Measurements from ENCODE around the gene ARHGEF16.
A peak's percentile ranks its signal among the peaks of the same experiment; 100 is the strongest.

The ARHGEF16 gene

DNA sequence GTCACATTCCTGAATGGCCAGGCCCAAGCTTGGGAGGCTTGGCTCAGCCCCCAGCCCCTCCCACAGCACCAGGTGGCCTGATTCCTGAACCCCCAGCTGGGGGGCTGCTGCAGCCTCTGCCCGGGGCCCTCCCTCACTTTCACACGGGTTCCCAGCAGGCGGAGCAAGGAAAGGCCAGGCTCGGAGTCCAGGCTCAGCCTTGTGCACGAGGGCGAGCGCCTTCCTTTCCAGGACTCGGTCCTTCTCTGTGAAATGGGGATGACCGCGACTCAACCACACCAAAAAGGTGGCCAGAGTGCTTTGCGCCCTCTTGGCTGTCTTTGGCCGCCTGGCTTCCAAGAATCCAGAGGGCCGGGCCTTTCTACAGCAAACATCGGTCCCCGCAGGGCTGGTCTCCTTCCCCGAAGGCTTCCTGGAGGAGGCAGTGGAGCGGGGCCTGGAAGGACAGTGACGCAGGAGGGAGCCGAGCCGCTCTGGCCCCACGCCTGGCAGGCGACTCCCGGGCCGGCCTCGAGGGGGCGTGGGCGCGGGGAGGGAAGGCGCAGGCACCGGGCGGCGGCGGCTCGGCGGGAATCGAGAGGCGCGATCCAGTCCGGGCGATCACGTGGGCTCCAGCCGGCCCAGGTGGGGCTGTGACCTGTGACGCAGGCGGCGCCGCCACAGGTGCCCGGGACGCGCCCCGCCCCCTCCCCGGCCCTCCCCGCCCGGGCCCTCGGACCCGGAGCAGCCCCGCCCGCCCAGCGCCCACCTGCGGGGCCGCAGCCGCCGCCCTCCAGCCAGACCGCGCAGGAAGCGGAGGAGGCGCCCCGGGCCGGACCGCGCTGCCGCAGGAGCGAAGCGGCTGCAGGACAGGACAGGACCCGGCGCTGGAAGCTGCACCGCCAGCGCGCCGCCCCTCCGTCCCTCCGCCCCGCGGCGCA lies at the start of gene ARHGEF16 (continued):
- peak; percentile 63; the same call in 1 of the 2 replicates for TF ChIP-seq KLF10 (tag by site-specific recombination; IDR thresholded peaks at IDR 0.05)
- peak; percentile 53 for TF ChIP-seq ZNF629 (tag by site-specific recombination; IDR thresholded peaks at IDR 0.05)
- TF ChIP-seq KLF16 (tag by site-specific recombination; IDR thresholded peaks at IDR 0.05): no peak
- no peak; the same call in 1 of the 2 replicates for TF ChIP-seq ZEB2 (tag by site-specific recombination; IDR thresholded peaks at IDR 0.05)
- TF ChIP-seq KLF8 (tag by site-specific recombination; IDR thresholded peaks at IDR 0.05): peak; percentile 22; the same call in 1 of the 2 replicates
- TF ChIP-seq IKZF3 (tag by site-specific recombination; IDR thresholded peaks at IDR 0.05): 0 out of 2 replicates have a peak, but pooled peaks have one; percentile 55
- TF ChIP-seq ZNF391 (tag by site-specific recombination; IDR thresholded peaks at IDR 0.05; ENCODE audit: borderline replicate concordance, low read depth): 0 out of 2 replicates have a peak, but pooled peaks have one; percentile 24
- TF ChIP-seq ZNF658 (tag by site-specific recombination; IDR thresholded peaks at IDR 0.05): no peak
- TF ChIP-seq ZNF660 (tag by site-specific recombination; IDR thresholded peaks at IDR 0.05): no peak
- TF ChIP-seq ZFHX2 (tag by site-specific recombination; conservative IDR thresholded peaks at IDR 0.05): peak; percentile 67
- peak; percentile 37; the same call in 1 of the 2 replicates for TF ChIP-seq SP7 (tag by site-specific recombination; IDR thresholded peaks at IDR 0.05)

DNA sequence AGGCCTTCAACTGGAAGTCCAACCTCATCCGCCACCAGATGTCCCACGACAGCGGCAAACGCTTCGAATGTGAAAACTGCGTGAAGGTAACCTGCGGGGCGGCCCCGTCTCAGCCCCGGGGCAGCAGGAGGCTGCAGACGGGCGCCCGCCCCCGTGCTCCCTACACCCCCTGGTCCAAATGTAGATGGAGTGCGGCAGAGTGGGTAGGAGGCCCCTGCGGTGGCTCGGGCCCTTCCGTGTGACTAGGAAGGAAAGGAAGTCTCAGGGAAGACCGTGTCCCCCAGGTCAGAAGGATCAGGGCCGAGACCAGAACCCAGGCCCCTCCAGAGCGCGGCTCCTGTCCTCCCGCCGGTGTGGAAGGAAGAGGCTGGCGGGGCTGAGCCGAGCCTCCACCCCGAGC lies 49.7 kb upstream of the ARHGEF16 start:
- Histone ChIP-seq H3K4me1 (ENCODE audit: control insufficient read depth, insufficient read depth, low read length) (peaks cover 36% of the 10 kb centered on the region), H3K27ac (ENCODE audit: extremely low read depth, low read depth, low read length) (peak overlapping the region; percentile 100), H3K4me3 (ENCODE audit: low read depth, low read length) (no peak overlapping the region), H3K36me3 (ENCODE audit: control insufficient read depth in 2 of 2, insufficient read depth in 1 of 2, low read length in 2 of 2) (peaks cover 0 to 37% of the 10 kb centered on the region in 2 experiments; a peak in 1 of 3 replicates), H3K9me3 (ENCODE audit: control insufficient read depth, insufficient read depth, low read depth, low read length) (no peaks in the 10 kb centered on the region)
- TF ChIP-seq, protein P1, sequence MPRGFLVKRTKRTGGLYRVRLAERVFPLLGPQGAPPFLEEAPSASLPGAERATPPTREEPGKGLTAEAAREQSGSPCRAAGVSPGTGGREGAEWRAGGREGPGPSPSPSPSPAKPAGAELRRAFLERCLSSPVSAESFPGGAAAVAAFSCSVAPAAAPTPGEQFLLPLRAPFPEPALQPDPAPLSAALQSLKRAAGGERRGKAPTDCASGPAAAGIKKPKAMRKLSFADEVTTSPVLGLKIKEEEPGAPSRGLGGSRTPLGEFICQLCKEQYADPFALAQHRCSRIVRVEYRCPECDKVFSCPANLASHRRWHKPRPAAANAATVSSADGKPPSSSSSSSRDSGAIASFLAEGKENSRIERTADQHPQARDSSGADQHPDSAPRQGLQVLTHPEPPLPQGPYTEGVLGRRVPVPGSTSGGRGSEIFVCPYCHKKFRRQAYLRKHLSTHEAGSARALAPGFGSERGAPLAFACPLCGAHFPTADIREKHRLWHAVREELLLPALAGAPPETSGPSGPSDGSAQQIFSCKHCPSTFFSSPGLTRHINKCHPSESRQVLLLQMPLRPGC (tag by site-specific recombination; IDR thresholded peaks at IDR 0.05): no peak
- TF ChIP-seq, protein P2, sequence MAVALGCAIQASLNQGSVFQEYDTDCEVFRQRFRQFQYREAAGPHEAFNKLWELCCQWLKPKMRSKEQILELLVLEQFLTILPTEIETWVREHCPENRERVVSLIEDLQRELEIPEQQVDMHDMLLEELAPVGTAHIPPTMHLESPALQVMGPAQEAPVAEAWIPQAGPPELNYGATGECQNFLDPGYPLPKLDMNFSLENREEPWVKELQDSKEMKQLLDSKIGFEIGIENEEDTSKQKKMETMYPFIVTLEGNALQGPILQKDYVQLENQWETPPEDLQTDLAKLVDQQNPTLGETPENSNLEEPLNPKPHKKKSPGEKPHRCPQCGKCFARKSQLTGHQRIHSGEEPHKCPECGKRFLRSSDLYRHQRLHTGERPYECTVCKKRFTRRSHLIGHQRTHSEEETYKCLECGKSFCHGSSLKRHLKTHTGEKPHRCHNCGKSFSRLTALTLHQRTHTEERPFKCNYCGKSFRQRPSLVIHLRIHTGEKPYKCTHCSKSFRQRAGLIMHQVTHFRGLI (tag by site-specific recombination; IDR thresholded peaks at IDR 0.05): 0 out of 2 replicates have a peak, but pooled peaks have one; percentile 45
- CTCF ChIA-PET: no interaction called here
- POLR2A ChIA-PET: no interaction called here

DNA sequence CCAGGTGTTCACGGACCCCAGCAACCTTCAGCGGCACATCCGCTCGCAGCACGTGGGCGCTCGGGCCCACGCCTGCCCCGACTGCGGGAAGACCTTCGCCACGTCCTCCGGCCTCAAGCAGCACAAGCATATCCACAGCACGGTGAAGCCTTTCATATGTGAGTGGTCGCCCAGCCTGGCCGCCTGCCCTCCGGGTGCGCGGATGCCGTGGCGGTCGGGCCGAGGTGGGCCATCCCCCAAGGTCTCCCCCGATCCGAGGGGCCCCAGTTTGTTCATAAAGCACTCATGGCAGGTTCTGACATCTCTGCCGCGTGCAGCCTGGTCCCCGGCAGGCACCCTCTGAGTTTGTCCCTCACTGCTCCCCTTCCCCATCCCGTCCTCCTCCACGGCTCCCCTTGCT lies 49.0 kb upstream of the ARHGEF16 start:
- POLR2A ChIA-PET: no interaction called here
- Histone ChIP-seq H3K27ac (ENCODE audit: extremely low read depth, low read depth, low read length) (peak overlapping the region; percentile 100; the same call in 1 of the 2 replicates), H3K36me3 (ENCODE audit: control insufficient read depth in 2 of 2, insufficient read depth in 1 of 2, low read length in 2 of 2) (peaks cover 0 to 37% of the 10 kb centered on the region in 2 experiments; a peak in 1 of 3 replicates), H3K4me3 (ENCODE audit: low read depth, low read length) (no peak overlapping the region), H3K4me1 (ENCODE audit: control insufficient read depth, insufficient read depth, low read length) (peaks cover 36% of the 10 kb centered on the region), H3K9me3 (ENCODE audit: control insufficient read depth, insufficient read depth, low read depth, low read length) (no peaks in the 10 kb centered on the region)
- CTCF ChIA-PET: no interaction called here
- TF ChIP-seq ZNF571 (tag by site-specific recombination; IDR thresholded peaks at IDR 0.05) (no peak), ZNF529 (tag by site-specific recombination; IDR thresholded peaks at IDR 0.05; ENCODE audit: insufficient replicate concordance) (no peak), ZNF274 (IDR thresholded peaks at IDR 0.05; ENCODE audit: low read length) (no peak), ZNF274 (tag by site-specific recombination; IDR thresholded peaks at IDR 0.05; ENCODE audit: borderline replicate concordance) (no peak), ZBTB20 (tag by site-specific recombination; IDR thresholded peaks at IDR 0.05) (no peak)
- TF ChIP-seq, protein P3, sequence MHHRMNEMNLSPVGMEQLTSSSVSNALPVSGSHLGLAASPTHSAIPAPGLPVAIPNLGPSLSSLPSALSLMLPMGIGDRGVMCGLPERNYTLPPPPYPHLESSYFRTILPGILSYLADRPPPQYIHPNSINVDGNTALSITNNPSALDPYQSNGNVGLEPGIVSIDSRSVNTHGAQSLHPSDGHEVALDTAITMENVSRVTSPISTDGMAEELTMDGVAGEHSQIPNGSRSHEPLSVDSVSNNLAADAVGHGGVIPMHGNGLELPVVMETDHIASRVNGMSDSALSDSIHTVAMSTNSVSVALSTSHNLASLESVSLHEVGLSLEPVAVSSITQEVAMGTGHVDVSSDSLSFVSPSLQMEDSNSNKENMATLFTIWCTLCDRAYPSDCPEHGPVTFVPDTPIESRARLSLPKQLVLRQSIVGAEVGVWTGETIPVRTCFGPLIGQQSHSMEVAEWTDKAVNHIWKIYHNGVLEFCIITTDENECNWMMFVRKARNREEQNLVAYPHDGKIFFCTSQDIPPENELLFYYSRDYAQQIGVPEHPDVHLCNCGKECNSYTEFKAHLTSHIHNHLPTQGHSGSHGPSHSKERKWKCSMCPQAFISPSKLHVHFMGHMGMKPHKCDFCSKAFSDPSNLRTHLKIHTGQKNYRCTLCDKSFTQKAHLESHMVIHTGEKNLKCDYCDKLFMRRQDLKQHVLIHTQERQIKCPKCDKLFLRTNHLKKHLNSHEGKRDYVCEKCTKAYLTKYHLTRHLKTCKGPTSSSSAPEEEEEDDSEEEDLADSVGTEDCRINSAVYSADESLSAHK (tag by site-specific recombination; IDR thresholded peaks at IDR 0.05): no peak
- TF ChIP-seq, protein P4, sequence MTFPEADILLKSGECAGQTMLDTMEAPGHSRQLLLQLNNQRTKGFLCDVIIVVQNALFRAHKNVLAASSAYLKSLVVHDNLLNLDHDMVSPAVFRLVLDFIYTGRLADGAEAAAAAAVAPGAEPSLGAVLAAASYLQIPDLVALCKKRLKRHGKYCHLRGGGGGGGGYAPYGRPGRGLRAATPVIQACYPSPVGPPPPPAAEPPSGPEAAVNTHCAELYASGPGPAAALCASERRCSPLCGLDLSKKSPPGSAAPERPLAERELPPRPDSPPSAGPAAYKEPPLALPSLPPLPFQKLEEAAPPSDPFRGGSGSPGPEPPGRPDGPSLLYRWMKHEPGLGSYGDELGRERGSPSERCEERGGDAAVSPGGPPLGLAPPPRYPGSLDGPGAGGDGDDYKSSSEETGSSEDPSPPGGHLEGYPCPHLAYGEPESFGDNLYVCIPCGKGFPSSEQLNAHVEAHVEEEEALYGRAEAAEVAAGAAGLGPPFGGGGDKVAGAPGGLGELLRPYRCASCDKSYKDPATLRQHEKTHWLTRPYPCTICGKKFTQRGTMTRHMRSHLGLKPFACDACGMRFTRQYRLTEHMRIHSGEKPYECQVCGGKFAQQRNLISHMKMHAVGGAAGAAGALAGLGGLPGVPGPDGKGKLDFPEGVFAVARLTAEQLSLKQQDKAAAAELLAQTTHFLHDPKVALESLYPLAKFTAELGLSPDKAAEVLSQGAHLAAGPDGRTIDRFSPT (tag by site-specific recombination; IDR thresholded peaks at IDR 0.05): no peak
- TF ChIP-seq, protein P5, sequence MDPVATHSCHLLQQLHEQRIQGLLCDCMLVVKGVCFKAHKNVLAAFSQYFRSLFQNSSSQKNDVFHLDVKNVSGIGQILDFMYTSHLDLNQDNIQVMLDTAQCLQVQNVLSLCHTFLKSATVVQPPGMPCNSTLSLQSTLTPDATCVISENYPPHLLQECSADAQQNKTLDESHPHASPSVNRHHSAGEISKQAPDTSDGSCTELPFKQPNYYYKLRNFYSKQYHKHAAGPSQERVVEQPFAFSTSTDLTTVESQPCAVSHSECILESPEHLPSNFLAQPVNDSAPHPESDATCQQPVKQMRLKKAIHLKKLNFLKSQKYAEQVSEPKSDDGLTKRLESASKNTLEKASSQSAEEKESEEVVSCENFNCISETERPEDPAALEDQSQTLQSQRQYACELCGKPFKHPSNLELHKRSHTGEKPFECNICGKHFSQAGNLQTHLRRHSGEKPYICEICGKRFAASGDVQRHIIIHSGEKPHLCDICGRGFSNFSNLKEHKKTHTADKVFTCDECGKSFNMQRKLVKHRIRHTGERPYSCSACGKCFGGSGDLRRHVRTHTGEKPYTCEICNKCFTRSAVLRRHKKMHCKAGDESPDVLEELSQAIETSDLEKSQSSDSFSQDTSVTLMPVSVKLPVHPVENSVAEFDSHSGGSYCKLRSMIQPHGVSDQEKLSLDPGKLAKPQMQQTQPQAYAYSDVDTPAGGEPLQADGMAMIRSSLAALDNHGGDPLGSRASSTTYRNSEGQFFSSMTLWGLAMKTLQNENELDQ (tag by site-specific recombination; IDR thresholded peaks at IDR 0.05; ENCODE audit: low read depth): no peak
